Lung microvascular endothelial cell (primary cell): Measurements from ENCODE around the gene KRT7. TPM values are rescaled to one million over a fixed set of nuclear protein-coding genes. Genes with fewer than 3 reads are reported as not detected.
A peak's percentile ranks its signal among the peaks of the same experiment; 100 is the strongest.
"Not testable (repeated sequence)": the region's sequence is repeated elsewhere in the genome, so short reads cannot be mapped to it uniquely, and the experiment has no call there.

ENCODE experiments used
- DNase-seq, 2 donors: peaks; one replicate each; pipeline versions ENCODE4 v3.0.0 to v3.0.0-alpha.2; 2010; ENCODE audit warnings: low read depth in 2 of 2
- total RNA-seq: library from RNA; depleted of rRNA; stranded (reverse); fragments of >200 nt; gene quantifications from 2 replicates; pipeline ENCODE4 v1.2.1, GENCODE V29; 2014

KRT7 gene
- total RNA-seq, 1 donor from 2014 or later, result 6.7 TPM

- DNase-seq, result peak; percentile 83 to 95
These were observed 11.0 kb downstream of the KRT7 start for GRCh38 chr12:52243856-52244614.

GRCh38 chr12:52244615-52244994 lies 11.6 kb downstream of the KRT7 start:
- no peak for DNase-seq

GRCh38 chr12:52245259-52245961 lies 12.4 kb downstream of the KRT7 start:
- no peak for DNase-seq

- DNase-seq, result no peak
These were observed 13.0 kb downstream of the KRT7 start for GRCh38 chr12:52245962-52246569.

GRCh38 chr12:52246720-52247621 lies 13.9 kb downstream of the KRT7 start:
- DNase-seq, result no peak

- no peak for DNase-seq
These were observed 14.8 kb downstream of the KRT7 start for GRCh38 chr12:52247622-52248540.

GRCh38 chr12:52248541-52249461 lies 15.8 kb downstream of the KRT7 start:
- DNase-seq, result no peak

GRCh38 chr12:52249511-52250047 lies 16.5 kb downstream of the KRT7 start:
- DNase-seq, result no peak

- DNase-seq, result no peak
These were observed 17.3 kb downstream of the KRT7 start for GRCh38 chr12:52250048-52250990.

- peak in 1 of 2 donors; percentile 57 for DNase-seq
These were observed 18.5 kb downstream of the KRT7 start for GRCh38 chr12:52251367-52252051.

- DNase-seq, result not testable (repeated sequence)
These were observed 19.2 kb downstream of the KRT7 start for GRCh38 chr12:52252175-52252615.

- no peak for DNase-seq
These were observed 19.8 kb downstream of the KRT7 start for GRCh38 chr12:52252728-52253343.

GRCh38 chr12:52253391-52254179 lies 20.5 kb downstream of the KRT7 start:
- DNase-seq, result no peak

- DNase-seq, result no peak
These were observed 21.3 kb downstream of the KRT7 start for GRCh38 chr12:52254180-52254964.
